Activated B cell treated with CpG ODN at 0.5 μM for 24 hours (primary cell): ENCODE measurements around the gene UBE2H. TPM values are rescaled to one million over a fixed set of nuclear protein-coding genes. Genes with fewer than 3 reads are reported as not detected.

Experiments
- ATAC-seq: fragments of 200-7000 bp; cut with Tn5 transposase; one replicate; pipeline ENCODE4 v1.10.0; 2021; ENCODE audit warnings: low read depth, mild to moderate bottlenecking, moderate library complexity
- CTCF ChIA-PET: fragments of 350-600 bp; sonication (Branson Sonifier 250); formaldehyde crosslinking; loops from one replicate; lab custom pipeline; 2021; ENCODE audit warnings: antibody characterized with exemption; lab: Charles Lee
- POLR2A ChIA-PET: fragments of 350-600 bp; sonication (Branson Sonifier 250); formaldehyde crosslinking; loops from one replicate; lab custom pipeline; 2021; ENCODE audit warnings: antibody characterized with exemption; lab: Charles Lee
- DNase-seq: peaks from one replicate; pipeline ENCODE4 v3.0.0; 2022
- H3K27ac Mint-ChIP-seq: one replicate; pipeline ENCODE4 v1.8.0; 2020; ENCODE audit warnings: mixed read lengths
- H3K27me3 Mint-ChIP-seq: one replicate; pipeline ENCODE4 v1.8.0; 2021; ENCODE audit warnings: mixed read lengths
- H3K36me3 Mint-ChIP-seq: one replicate; pipeline ENCODE4 v1.8.0; 2021; ENCODE audit warnings: low read depth, mixed read lengths
- H3K4me1 Mint-ChIP-seq: one replicate; pipeline ENCODE4 v1.8.0; 2021; ENCODE audit warnings: mixed read lengths
- H3K4me3 Mint-ChIP-seq: one replicate; pipeline ENCODE4 v1.8.0; 2020; ENCODE audit warnings: mild to moderate bottlenecking, mixed read lengths
- H3K9me3 Mint-ChIP-seq: one replicate; pipeline ENCODE4 v1.8.0; 2020; ENCODE audit warnings: mixed read lengths
- CTCF ChIP-seq: fragments of 200-600 bp; IDR thresholded peaks from one replicate; pipeline ENCODE4 v1.8.0; 2022; ENCODE audit warnings: antibody characterized with exemption, mild to moderate bottlenecking
- intact Hi-C: fragments of 100-400 bp; cut with micrococcal nuclease; formaldehyde crosslinking; loops from one replicate; pipeline ENCODE4 v1.15.1; 2024
- total RNA-seq: library from RNA; stranded (reverse); gene quantifications from 2 replicates; pipeline ENCODE4 v1.2.3, GENCODE V29; 2022

UBE2H gene
- total RNA-seq, 1 donor from 2014 or later = 32.6 TPM

GRCh38 chr7:129851174-129851573, 101.6 kb downstream of the UBE2H start:
- POLR2A ChIA-PET = interaction anchor here (0.7 kb wide), 1 partner anchor 133 kb away, joined by 3 read pairs; no protein-coding TSS in a partner anchor
- Mint-ChIP-seq H3K36me3 (peaks cover 40% of the 10 kb centered on the region), H3K9me3 (no peaks in the 10 kb centered on the region), H3K4me3 (no peak overlapping the region), H3K27ac (no peak overlapping the region), H3K4me1 (peaks cover 10% of the 10 kb centered on the region), H3K27me3 (no peaks in the 10 kb centered on the region)
- DNase-seq (no peak), ATAC-seq (no peak)
- TF ChIP-seq CTCF = no peak
- intact Hi-C loops = no loop called here
- CTCF ChIA-PET = no interaction called here

- ATAC-seq (no peak), DNase-seq (no peak)
- H3K4me1 Mint-ChIP-seq = peaks cover 26% of the 10 kb centered on the region
- H3K9me3 Mint-ChIP-seq = no peaks in the 10 kb centered on the region
- H3K36me3 Mint-ChIP-seq = peaks cover 29% of the 10 kb centered on the region
- intact Hi-C loops = no loop called here
- no peak overlapping the region for H3K4me3 Mint-ChIP-seq
- no peak for TF ChIP-seq CTCF
- ChIA-PET POLR2A (interaction anchor here (0.7 kb wide), 1 partner anchor 19 kb away, joined by 3 read pairs; no protein-coding TSS in a partner anchor), CTCF (no interaction called here)
- H3K27ac Mint-ChIP-seq = no peak overlapping the region
- H3K27me3 Mint-ChIP-seq = no peaks in the 10 kb centered on the region
These were observed 104.3 kb downstream of the UBE2H start for GRCh38 chr7:129848436-129848835.

GRCh38 chr7:129845972-129846327, 106.8 kb downstream of the UBE2H start:
- H3K9me3 Mint-ChIP-seq = no peaks in the 10 kb centered on the region
- no peak for TF ChIP-seq CTCF
- POLR2A ChIA-PET = interaction anchor here (1.3 kb wide), 1 partner anchor 10 kb away, joined by 3 read pairs; no protein-coding TSS in a partner anchor
- H3K4me1 Mint-ChIP-seq = peaks cover 26% of the 10 kb centered on the region
- DNase-seq (no peak), ATAC-seq (no peak)
- intact Hi-C loops = no loop called here
- peaks cover 18% of the 10 kb centered on the region for H3K36me3 Mint-ChIP-seq
- no peak overlapping the region for H3K4me3 Mint-ChIP-seq
- no peak overlapping the region for H3K27ac Mint-ChIP-seq
- H3K27me3 Mint-ChIP-seq = no peaks in the 10 kb centered on the region
- CTCF ChIA-PET = no interaction called here

- H3K27me3 Mint-ChIP-seq = no peaks in the 10 kb centered on the region
- no peak for DNase-seq
- ChIA-PET POLR2A (interaction anchor here (1.3 kb wide), 1 partner anchor 10 kb away, joined by 3 read pairs; no protein-coding TSS in a partner anchor), CTCF (no interaction called here)
- H3K4me1 Mint-ChIP-seq = peaks cover 26% of the 10 kb centered on the region
- no peak for ATAC-seq
- TF ChIP-seq CTCF = no peak
- intact Hi-C loops = no loop called here
- no peak overlapping the region for H3K4me3 Mint-ChIP-seq
- no peaks in the 10 kb centered on the region for H3K9me3 Mint-ChIP-seq
- H3K27ac Mint-ChIP-seq = no peak overlapping the region
- H3K36me3 Mint-ChIP-seq = peaks cover 19% of the 10 kb centered on the region
These were observed 107.4 kb downstream of the UBE2H start for GRCh38 chr7:129845178-129845971.
